Left ventricle myocardium inferior (tissue), 1 donor: Measurements from ENCODE around the gene GLI2. TPM values are rescaled to one million over a fixed set of nuclear protein-coding genes. Genes with fewer than 3 reads are reported as not detected.

Experiments
- DNase-seq: peaks from one replicate; pipeline ENCODE4 v3.0.0-alpha.2; 2020
- H3K27ac ChIP-seq: fragments of 200-600 bp; replicated peaks from 2 replicates; pipeline ENCODE4 v1.8.0; 2021
- H3K27me3 ChIP-seq: fragments of 200-600 bp; 2 replicates; pipeline ENCODE4 v1.8.0; 2021; ENCODE audit warnings: low read depth
- H3K36me3 ChIP-seq: fragments of 200-600 bp; 2 replicates; pipeline ENCODE4 v1.8.0; 2021
- H3K4me1 ChIP-seq: fragments of 200-600 bp; 2 replicates; pipeline ENCODE4 v1.8.0; 2021
- H3K4me3 ChIP-seq: fragments of 200-600 bp; 2 replicates; pipeline ENCODE4 v1.8.0; 2021; ENCODE audit warnings: mild to moderate bottlenecking, moderate library complexity
- H3K9me3 ChIP-seq: fragments of 200-600 bp; replicated peaks from 2 replicates; pipeline ENCODE4 v1.8.0; 2021
- CTCF ChIP-seq: fragments of 200-600 bp; IDR thresholded peaks from 2 replicates; pipeline ENCODE4 v1.8.0; 2021; ENCODE audit warnings: antibody characterized with exemption, mild to moderate bottlenecking, borderline replicate concordance
- intact Hi-C: fragments of 100-400 bp; cut with micrococcal nuclease; formaldehyde crosslinking; loops from one replicate; pipeline ENCODE4 v1.11.0; 2022
- total RNA-seq: library from RNA; stranded (reverse); fragmentation: NEBNext Ultra II Directional; extraction: Animal tissue kit (Norgen Biotek cat#: 25700); gene quantifications from one replicate; pipeline ENCODE4 v1.2.1, GENCODE V29; 2021
- donor health status: DM: no; HTN: yes; CAD: no; lungs with severe emphysema.

Gene GLI2
- total RNA-seq, 1 donor from 2014 or later: 2.4 TPM

GRCh38 chr2:120783371-120783791 is 47.7 kb downstream of the GLI2 start:
- peaks cover 14% of the 10 kb centered on the region for H3K4me1 ChIP-seq
- intact Hi-C loops: no loop called here
- DNase-seq: no peak
- peaks cover 48% of the 10 kb centered on the region for H3K27me3 ChIP-seq
- no peaks in the 10 kb centered on the region for H3K36me3 ChIP-seq
- no peak overlapping the region for H3K27ac ChIP-seq
- TF ChIP-seq CTCF: no peak
- H3K4me3 ChIP-seq: no peak overlapping the region
- H3K9me3 ChIP-seq: no peaks in the 10 kb centered on the region

GRCh38 chr2:120783969-120784372 is 48.3 kb downstream of the GLI2 start:
- peaks cover 14% of the 10 kb centered on the region for H3K4me1 ChIP-seq
- no peak for DNase-seq

More at GRCh38 chr2:120783969-120784372, 48.3 kb downstream of the GLI2 start:
- intact Hi-C loops: no loop called here
- no peaks in the 10 kb centered on the region for H3K9me3 ChIP-seq
- no peak overlapping the region for H3K4me3 ChIP-seq
- no peaks in the 10 kb centered on the region for H3K36me3 ChIP-seq
- no peak for TF ChIP-seq CTCF
- peaks cover 43% of the 10 kb centered on the region for H3K27me3 ChIP-seq
- no peak overlapping the region for H3K27ac ChIP-seq
